Osteocyte (in vitro differentiated cells): ENCODE measurements around the gene PPFIA2. TPM values are rescaled to one million over a fixed set of nuclear protein-coding genes. Genes with fewer than 3 reads are reported as not detected.

Experiments
- DNase-seq: peaks from one replicate; pipeline ENCODE4 v3.0.0; 2021; ENCODE audit warnings: mixed read lengths; ENCODE audit not compliant: unreplicated experiment; ENCODE audit errors: extremely low spot score
- H3K27ac Mint-ChIP-seq: one replicate; pipeline ENCODE4 v1.8.0; 2021; ENCODE audit warnings: mild to moderate bottlenecking, mixed read lengths; ENCODE audit not compliant: unreplicated experiment
- H3K27me3 Mint-ChIP-seq: one replicate; pipeline ENCODE4 v1.8.0; 2021; ENCODE audit warnings: mixed read lengths; ENCODE audit not compliant: unreplicated experiment
- H3K36me3 Mint-ChIP-seq: one replicate; pipeline ENCODE4 v1.8.0; 2021; ENCODE audit warnings: mixed read lengths; ENCODE audit not compliant: unreplicated experiment
- H3K4me1 Mint-ChIP-seq: one replicate; pipeline ENCODE4 v1.8.0; 2021; ENCODE audit warnings: mixed read lengths; ENCODE audit not compliant: unreplicated experiment
- H3K4me3 Mint-ChIP-seq: one replicate; pipeline ENCODE4 v1.8.0; 2021; ENCODE audit warnings: mild to moderate bottlenecking, moderate library complexity, mixed read lengths; ENCODE audit not compliant: unreplicated experiment
- H3K9me3 Mint-ChIP-seq: one replicate; pipeline ENCODE4 v1.8.0; 2021; ENCODE audit warnings: mixed read lengths; ENCODE audit not compliant: unreplicated experiment
- CTCF ChIP-seq: fragments of 200-600 bp; sonication (generic); IDR thresholded peaks from 2 replicates; pipeline ENCODE4 v1.5.0; 2021; ENCODE audit warnings: antibody characterized with exemption, mild to moderate bottlenecking, moderate library complexity
- total RNA-seq: library from RNA; stranded (reverse); gene quantifications from 2 replicates; pipeline ENCODE4 v1.2.1, GENCODE V29; 2021

PPFIA2 gene
- total RNA-seq, 1 donor from 2014 or later = 0.67 TPM

- no peak for DNase-seq
These were observed 475.0 kb downstream of the PPFIA2 start for GRCh38 chr12:81284137-81284536.

GRCh38 chr12:81274637-81275529 lies 484.3 kb downstream of the PPFIA2 start:
- Mint-ChIP-seq H3K4me1 (no peaks in the 10 kb centered on the region), H3K27me3 (peaks cover 2% of the 10 kb centered on the region), H3K9me3 (no peaks in the 10 kb centered on the region), H3K36me3 (no peaks in the 10 kb centered on the region), H3K27ac (no peak overlapping the region), H3K4me3 (no peak overlapping the region)
- no peak for DNase-seq
- no peak for TF ChIP-seq CTCF

More at GRCh38 chr12:81284137-81284536, 475.0 kb downstream of the PPFIA2 start:
- H3K9me3 Mint-ChIP-seq = no peaks in the 10 kb centered on the region
- no peak for TF ChIP-seq CTCF
- H3K27ac Mint-ChIP-seq = no peak overlapping the region
- no peak overlapping the region for H3K4me3 Mint-ChIP-seq
- peaks cover 2% of the 10 kb centered on the region for H3K4me1 Mint-ChIP-seq
- no peaks in the 10 kb centered on the region for H3K36me3 Mint-ChIP-seq
- H3K27me3 Mint-ChIP-seq = peaks cover 25% of the 10 kb centered on the region

- Mint-ChIP-seq H3K27ac (no peak overlapping the region), H3K27me3 (peaks cover 2% of the 10 kb centered on the region), H3K4me1 (no peaks in the 10 kb centered on the region), H3K36me3 (no peaks in the 10 kb centered on the region), H3K4me3 (no peak overlapping the region), H3K9me3 (no peaks in the 10 kb centered on the region)
- no peak for DNase-seq
- TF ChIP-seq CTCF = no peak
These were observed 488.8 kb downstream of the PPFIA2 start for GRCh38 chr12:81270385-81270784.

GRCh38 chr12:81263072-81263471 lies 496.1 kb downstream of the PPFIA2 start:
- Mint-ChIP-seq H3K4me1 (peaks cover 11% of the 10 kb centered on the region), H3K4me3 (no peak overlapping the region), H3K27me3 (no peaks in the 10 kb centered on the region), H3K9me3 (no peaks in the 10 kb centered on the region), H3K27ac (no peak overlapping the region), H3K36me3 (no peaks in the 10 kb centered on the region)
- TF ChIP-seq CTCF = no peak
- DNase-seq = no peak

GRCh38 chr12:81261508-81262207 lies 497.5 kb downstream of the PPFIA2 start:
- Mint-ChIP-seq H3K36me3 (no peaks in the 10 kb centered on the region), H3K9me3 (no peaks in the 10 kb centered on the region), H3K4me1 (peaks cover 16% of the 10 kb centered on the region), H3K27me3 (no peaks in the 10 kb centered on the region), H3K4me3 (no peak overlapping the region), H3K27ac (no peak overlapping the region)
- DNase-seq = no peak
- no peak for TF ChIP-seq CTCF
